Astrocyte (in vitro differentiated cells and primary cell): ENCODE measurements around the gene TANGO6.

Source experiments
- EZH2 ChIP-seq: IDR thresholded peaks from 2 replicates; pipeline ENCODE4 v1.6.1; 2012; ENCODE audit warnings: mild to moderate bottlenecking, low read length, inconsistent platforms; ENCODE audit not compliant: insufficient read depth
- TF ChIP-seq, protein P1 (sequence below): IDR thresholded peaks from 2 replicates; pipeline ENCODE4 v1.5.1; 2011; ENCODE audit warnings: low read depth, mild to moderate bottlenecking, inconsistent platforms, low read length, moderate library complexity; ENCODE audit not compliant: insufficient read depth

DNA sequence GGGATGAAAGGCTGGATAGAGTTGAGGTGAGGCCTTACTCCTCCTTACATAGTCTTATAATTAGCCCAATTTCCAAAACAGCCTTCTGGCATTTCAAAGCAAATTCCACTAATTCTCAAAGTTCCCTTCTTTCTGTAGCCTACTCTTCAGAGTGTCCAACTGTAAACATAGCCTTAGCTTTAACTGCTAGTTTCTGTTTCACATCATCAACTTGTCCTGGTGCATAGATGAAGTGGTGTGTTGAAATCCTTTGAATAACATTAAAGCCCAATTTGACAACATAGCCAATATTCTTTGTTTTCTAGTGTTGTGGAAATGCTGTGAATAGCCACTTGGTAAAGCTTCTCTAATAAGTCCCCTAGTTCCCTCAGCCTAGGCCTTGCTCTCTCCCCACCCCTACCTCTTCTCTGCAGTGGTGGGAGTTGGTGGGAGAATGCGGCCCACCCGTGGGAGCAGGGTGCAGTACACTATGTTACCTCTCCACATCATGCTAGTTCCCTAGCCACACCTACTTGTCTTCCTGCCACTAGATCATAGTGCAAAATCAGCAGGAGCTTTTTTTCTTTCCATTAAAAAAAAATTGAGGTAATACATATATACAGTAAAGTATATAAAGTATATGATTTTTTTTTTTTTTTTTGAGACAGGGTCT is 135.1 kb downstream of the TANGO6 start:
- TF ChIP-seq EZH2: no peak
- TF ChIP-seq, protein P1, sequence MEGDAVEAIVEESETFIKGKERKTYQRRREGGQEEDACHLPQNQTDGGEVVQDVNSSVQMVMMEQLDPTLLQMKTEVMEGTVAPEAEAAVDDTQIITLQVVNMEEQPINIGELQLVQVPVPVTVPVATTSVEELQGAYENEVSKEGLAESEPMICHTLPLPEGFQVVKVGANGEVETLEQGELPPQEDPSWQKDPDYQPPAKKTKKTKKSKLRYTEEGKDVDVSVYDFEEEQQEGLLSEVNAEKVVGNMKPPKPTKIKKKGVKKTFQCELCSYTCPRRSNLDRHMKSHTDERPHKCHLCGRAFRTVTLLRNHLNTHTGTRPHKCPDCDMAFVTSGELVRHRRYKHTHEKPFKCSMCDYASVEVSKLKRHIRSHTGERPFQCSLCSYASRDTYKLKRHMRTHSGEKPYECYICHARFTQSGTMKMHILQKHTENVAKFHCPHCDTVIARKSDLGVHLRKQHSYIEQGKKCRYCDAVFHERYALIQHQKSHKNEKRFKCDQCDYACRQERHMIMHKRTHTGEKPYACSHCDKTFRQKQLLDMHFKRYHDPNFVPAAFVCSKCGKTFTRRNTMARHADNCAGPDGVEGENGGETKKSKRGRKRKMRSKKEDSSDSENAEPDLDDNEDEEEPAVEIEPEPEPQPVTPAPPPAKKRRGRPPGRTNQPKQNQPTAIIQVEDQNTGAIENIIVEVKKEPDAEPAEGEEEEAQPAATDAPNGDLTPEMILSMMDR: no peak
